GM18505 (cell line): ENCODE results near the gene ELOVL7.

Experiments
- ATAC-seq: cut with Tn5 transposase; IDR thresholded peaks from one replicate; pipeline ENCODE4 v1.9.1; 2021; ENCODE audit not compliant: unreplicated experiment
- POLR2A ChIP-seq: IDR thresholded peaks from 4 replicates; pipeline ENCODE4 v1.6.1; 2011; ENCODE audit warnings: borderline replicate concordance; ENCODE audit not compliant: insufficient read depth, insufficient read length; ENCODE audit errors: extremely low read depth

Gene ELOVL7

GRCh38 chr5:60703944-60704343 is 140.1 kb downstream of the ELOVL7 start:
- no peak for TF ChIP-seq POLR2A
- ATAC-seq: no peak
